Smooth muscle cell (in vitro differentiated cells): Measurements from ENCODE around the gene TUBA3D. TPM values are rescaled to one million over a fixed set of nuclear protein-coding genes. Genes with fewer than 3 reads are reported as not detected.
"Not testable (repeated sequence)": the region's sequence is repeated elsewhere in the genome, so short reads cannot be mapped to it uniquely, and the experiment has no call there.

Experiments used
- DNase-seq: peaks from one replicate; lab custom pipeline; 2025; ENCODE audit not compliant: unreplicated experiment; lab: John Stamatoyannopoulos, UW
- H2AFZ ChIP-seq: fragments of 200-600 bp; sonication (generic); 2 replicates; pipeline ENCODE4 v1.6.0; 2016; ENCODE audit warnings: antibody characterized with exemption, low read depth, mild to moderate bottlenecking
- H3F3A ChIP-seq: fragments of 200-600 bp; sonication (generic); 2 replicates; pipeline ENCODE4 v1.6.0; 2017; ENCODE audit warnings: antibody characterized with exemption, low read depth
- H3K27ac ChIP-seq: fragments of 200-600 bp; sonication (generic); 2 replicates; pipeline ENCODE4 v1.5.1; 2016; ENCODE audit warnings: low read depth, mild to moderate bottlenecking
- H3K27me3 ChIP-seq: fragments of 200-600 bp; sonication (generic); 2 replicates; pipeline ENCODE4 v1.6.1; 2016; ENCODE audit warnings: low read depth, mild to moderate bottlenecking
- H3K36me3 ChIP-seq: fragments of 200-600 bp; sonication (generic); 2 replicates; pipeline ENCODE4 v1.5.1; 2016; ENCODE audit warnings: low read depth
- H3K4me1 ChIP-seq: fragments of 200-600 bp; sonication (generic); 2 replicates; pipeline ENCODE4 v1.5.1; 2016; ENCODE audit warnings: low read depth
- H3K4me2 ChIP-seq: fragments of 200-600 bp; sonication (generic); 2 replicates; pipeline ENCODE4 v1.6.0; 2016; ENCODE audit warnings: mild to moderate bottlenecking
- H3K4me3 ChIP-seq: fragments of 200-600 bp; sonication (generic); 2 replicates; pipeline ENCODE4 v1.5.1; 2016; ENCODE audit warnings: mild to moderate bottlenecking
- H3K79me2 ChIP-seq: fragments of 200-600 bp; sonication (generic); 2 replicates; pipeline ENCODE4 v1.6.0; 2016; ENCODE audit warnings: low read depth, mild to moderate bottlenecking
- H3K9ac ChIP-seq: fragments of 200-600 bp; sonication (generic); 2 replicates; pipeline ENCODE4 v1.6.0; 2016; ENCODE audit warnings: low read depth
- H3K9me3 ChIP-seq: fragments of 200-600 bp; sonication (generic); replicated peaks from 2 replicates; pipeline ENCODE4 v1.5.1; 2016; ENCODE audit warnings: low read depth
- H4K20me1 ChIP-seq: fragments of 200-600 bp; sonication (generic); 2 replicates; pipeline ENCODE4 v1.6.0; 2016; ENCODE audit warnings: low read depth
- WGBS: methylation state at CpG from one replicate; pipeline ENCODE4 v1.1.7; 2016; ENCODE audit warnings: low lambda C conversion rate; 5-methylcytosine and 5-hydroxymethylcytosine counted together
- polyA plus RNA-seq: library from polyadenylated mRNA; unstranded; fragments of >200 nt; fragmentation: Nextera tagmentation; extraction: Ambion mirVana; gene quantifications from 2 replicates; pipeline ENCODE4 v1.2.1, GENCODE V29; 2016
- total RNA-seq: library from RNA; depleted of rRNA; stranded (reverse); fragments of >200 nt; gene quantifications from 2 replicates; pipeline ENCODE4 v1.2.3, GENCODE V29; 2014
- TF ChIP-seq, protein P1 (sequence below): fragments of 200-600 bp; sonication (generic); IDR thresholded peaks from 2 replicates; pipeline ENCODE4 v1.5.1; 2017; ENCODE audit warnings: borderline replicate concordance, mild to moderate bottlenecking, antibody characterized with exemption; ENCODE audit not compliant: insufficient read depth, poor library complexity, severe bottlenecking

The TUBA3D gene
- total and polyA plus RNA-seq, 2 experiments from 2014 or later: 0.14 TPM; not detected in 1

DNA sequence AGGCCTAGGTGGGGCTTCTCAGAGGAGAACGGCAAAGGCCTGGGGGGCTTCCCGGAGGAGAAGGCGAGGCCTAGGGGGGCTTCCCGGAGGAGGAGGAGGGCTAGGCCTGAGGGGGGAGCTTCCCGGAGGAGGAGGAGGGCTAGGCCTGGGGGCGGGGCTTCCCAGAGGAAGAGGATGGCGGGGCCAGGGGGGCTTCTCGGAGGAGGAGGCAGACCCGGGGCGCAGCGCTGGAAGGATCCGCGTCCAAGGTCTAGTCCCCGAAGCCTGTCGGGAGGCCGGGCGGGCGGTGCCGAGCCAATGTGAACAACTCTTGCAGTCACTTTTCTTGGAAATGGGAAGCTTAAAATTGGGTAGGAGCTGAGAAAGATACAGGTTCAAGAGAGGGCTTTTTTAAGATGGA, 30.0 kb upstream of the TUBA3D start:
- no peaks in the 10 kb centered on the region for H3K36me3 ChIP-seq
- DNase-seq: no peak
- TF ChIP-seq, protein P1, sequence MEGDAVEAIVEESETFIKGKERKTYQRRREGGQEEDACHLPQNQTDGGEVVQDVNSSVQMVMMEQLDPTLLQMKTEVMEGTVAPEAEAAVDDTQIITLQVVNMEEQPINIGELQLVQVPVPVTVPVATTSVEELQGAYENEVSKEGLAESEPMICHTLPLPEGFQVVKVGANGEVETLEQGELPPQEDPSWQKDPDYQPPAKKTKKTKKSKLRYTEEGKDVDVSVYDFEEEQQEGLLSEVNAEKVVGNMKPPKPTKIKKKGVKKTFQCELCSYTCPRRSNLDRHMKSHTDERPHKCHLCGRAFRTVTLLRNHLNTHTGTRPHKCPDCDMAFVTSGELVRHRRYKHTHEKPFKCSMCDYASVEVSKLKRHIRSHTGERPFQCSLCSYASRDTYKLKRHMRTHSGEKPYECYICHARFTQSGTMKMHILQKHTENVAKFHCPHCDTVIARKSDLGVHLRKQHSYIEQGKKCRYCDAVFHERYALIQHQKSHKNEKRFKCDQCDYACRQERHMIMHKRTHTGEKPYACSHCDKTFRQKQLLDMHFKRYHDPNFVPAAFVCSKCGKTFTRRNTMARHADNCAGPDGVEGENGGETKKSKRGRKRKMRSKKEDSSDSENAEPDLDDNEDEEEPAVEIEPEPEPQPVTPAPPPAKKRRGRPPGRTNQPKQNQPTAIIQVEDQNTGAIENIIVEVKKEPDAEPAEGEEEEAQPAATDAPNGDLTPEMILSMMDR: no peak
- no peak overlapping the region for H3K27ac ChIP-seq
- H3K4me3 ChIP-seq: no peak overlapping the region
- H3K9ac ChIP-seq: no peak overlapping the region
- H3K9me3 ChIP-seq: no peaks in the 10 kb centered on the region
- no peak overlapping the region for H2AFZ ChIP-seq
- H3F3A ChIP-seq: no peaks in the 10 kb centered on the region
- no peaks in the 10 kb centered on the region for H4K20me1 ChIP-seq
- H3K4me1 ChIP-seq: no peaks in the 10 kb centered on the region
- no peak overlapping the region for H3K4me2 ChIP-seq
- 100% methylated on average over 2 of the region's 19 CpGs for WGBS
- H3K27me3 ChIP-seq: no peaks in the 10 kb centered on the region
- no peaks in the 10 kb centered on the region for H3K79me2 ChIP-seq

DNA sequence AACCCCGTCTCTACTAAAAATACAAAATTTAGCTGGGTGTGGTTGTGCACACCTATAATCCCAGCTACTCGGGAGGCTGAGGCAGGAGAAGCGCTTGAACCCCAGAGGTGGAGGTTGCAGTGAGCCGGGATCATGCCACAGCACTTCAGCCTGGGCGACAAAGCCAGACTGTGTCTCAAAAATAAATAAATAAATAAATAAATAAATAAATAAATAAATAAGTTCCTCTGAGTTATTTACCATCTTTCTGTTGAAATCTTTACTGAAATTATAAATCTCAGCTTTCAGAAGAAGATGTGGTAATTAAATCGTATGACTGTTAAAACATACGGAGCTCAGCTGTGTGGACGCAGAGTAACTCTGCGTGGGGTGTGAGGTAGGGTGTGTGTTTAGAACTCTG, 27.9 kb upstream of the TUBA3D start:
- H3K4me1 ChIP-seq, H3K36me3 ChIP-seq, H4K20me1 ChIP-seq, H3K4me3 ChIP-seq, H3K27me3 ChIP-seq, H3K9ac ChIP-seq, H3K79me2 ChIP-seq, H3K9me3 ChIP-seq, H3K4me2 ChIP-seq, H2AFZ ChIP-seq, H3F3A ChIP-seq, H3K27ac ChIP-seq, DNase-seq: not testable (repeated sequence)
- 96% methylated on average over 9 of the region's 9 CpGs for WGBS

DNA sequence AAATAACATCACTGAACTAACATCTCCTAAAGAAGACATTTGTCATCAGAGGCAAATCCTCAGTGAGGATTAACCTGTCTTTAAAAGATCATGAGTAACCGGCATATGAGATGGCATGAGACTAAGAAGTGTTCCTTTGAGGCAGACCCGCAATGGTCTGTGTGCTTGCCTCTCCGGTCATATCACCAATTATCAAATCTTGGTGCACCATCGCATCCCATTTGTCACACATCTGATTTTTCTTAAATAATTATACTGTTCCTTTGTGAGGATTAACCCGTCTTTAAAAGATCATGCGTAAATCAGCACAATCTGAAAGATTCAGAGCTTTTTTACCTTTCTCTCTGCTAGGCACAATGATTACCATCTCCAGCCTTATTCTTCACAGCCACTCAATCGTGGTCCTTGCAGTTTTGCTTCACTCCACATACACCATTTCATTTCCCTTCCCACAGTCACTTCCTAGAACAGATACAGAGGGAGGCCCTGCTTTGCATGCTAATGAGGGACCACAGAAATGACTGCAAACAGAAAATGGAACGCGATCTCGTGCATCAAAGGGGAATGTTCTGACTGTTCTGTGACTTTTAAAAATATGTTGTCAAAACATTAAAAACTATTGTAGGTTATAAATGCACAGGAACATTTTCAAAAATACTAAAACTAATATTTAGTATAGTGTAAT, 24.5 kb upstream of the TUBA3D start:
- not testable (repeated sequence) for H3K9ac ChIP-seq, H3K79me2 ChIP-seq
- 74% methylated on average over 10 of the region's 10 CpGs for WGBS

DNA sequence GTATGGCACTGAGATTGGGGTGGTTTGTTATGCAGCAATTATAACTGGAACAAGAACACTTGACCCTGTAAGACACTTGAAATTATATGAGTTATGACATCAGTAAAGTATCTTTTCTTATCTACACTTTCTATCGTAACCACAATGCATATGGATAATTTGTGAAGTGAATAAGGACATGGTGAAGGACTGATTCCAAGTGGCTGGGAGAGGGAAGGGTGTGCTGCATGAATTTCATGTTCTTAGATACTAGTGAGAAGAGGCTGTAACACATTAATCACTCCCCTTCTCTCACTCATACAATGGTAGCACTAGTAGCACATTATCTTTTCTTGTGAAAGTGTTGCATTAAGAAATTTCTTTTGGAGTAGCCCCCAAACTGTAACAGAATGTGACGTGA, 21.0 kb upstream of the TUBA3D start:
- 93% methylated on average over 1 of the region's 2 CpGs for WGBS
- H4K20me1 ChIP-seq, H3K9me3 ChIP-seq, H3K36me3 ChIP-seq, DNase-seq, H3K79me2 ChIP-seq, H3K4me1 ChIP-seq, H3K9ac ChIP-seq, H3K4me2 ChIP-seq, H3K27ac ChIP-seq, H2AFZ ChIP-seq, H3K27me3 ChIP-seq, H3K4me3 ChIP-seq, H3F3A ChIP-seq: not testable (repeated sequence)

More for the DNA sequence above, 24.5 kb upstream of the TUBA3D start:
- H4K20me1 ChIP-seq, H3K4me1 ChIP-seq, H3K9me3 ChIP-seq, H3K4me3 ChIP-seq, H2AFZ ChIP-seq, H3K27me3 ChIP-seq, H3F3A ChIP-seq, H3K36me3 ChIP-seq, H3K4me2 ChIP-seq, H3K27ac ChIP-seq, DNase-seq: not testable (repeated sequence)

DNA sequence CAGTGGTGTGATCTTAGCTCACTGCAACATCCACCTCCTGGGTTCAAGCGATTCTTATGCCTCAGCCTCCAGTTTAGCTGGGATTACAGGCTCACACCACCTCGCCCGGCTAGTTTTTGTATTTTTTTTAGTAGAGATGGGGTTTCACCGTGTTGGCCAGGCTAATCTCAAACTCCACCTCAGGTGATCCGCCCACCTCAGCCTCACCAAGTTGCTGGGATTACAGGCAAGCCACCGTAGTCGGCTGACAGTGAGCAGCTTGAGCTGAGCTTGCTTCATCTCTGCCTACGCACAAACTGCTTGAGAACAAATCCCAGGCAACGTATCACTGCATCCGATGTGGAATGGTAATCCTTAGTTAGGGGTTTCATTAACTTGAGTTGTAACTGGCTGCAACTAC, 8.2 kb upstream of the TUBA3D start:
- WGBS: 74% methylated on average over 10 of the region's 10 CpGs
- not testable (repeated sequence) for H3K36me3 ChIP-seq

DNA sequence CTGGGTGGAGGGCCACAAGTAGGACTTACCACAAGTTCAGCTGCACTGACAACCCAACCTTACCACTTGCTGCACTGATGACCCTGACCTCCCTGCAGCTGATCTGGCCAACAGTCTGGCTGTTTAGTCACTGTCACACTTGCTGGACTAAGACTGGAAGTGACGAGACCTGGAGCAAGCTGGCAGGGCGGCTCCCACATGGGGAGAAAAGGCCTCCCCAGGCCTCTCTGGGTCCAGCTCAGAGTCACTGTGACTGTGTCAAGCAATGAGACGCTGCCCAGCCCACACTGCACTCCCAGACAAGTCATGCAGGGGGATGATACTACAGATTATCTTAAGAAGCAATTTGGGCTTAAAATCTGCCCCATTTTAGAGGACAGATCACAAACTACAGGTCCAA, 5.0 kb upstream of the TUBA3D start:
- not testable (repeated sequence) for H3K4me3 ChIP-seq, H4K20me1 ChIP-seq, H3K27me3 ChIP-seq, H3K79me2 ChIP-seq, H3K36me3 ChIP-seq, DNase-seq, H3K27ac ChIP-seq, H3K4me2 ChIP-seq, H3K9me3 ChIP-seq, H3K9ac ChIP-seq, H3K4me1 ChIP-seq, H2AFZ ChIP-seq, H3F3A ChIP-seq
- WGBS: 69% methylated on average over 3 of the region's 3 CpGs

More for the DNA sequence above, 8.2 kb upstream of the TUBA3D start:
- H3K4me2 ChIP-seq, H3K27me3 ChIP-seq, H3F3A ChIP-seq, H3K79me2 ChIP-seq, H3K4me3 ChIP-seq, DNase-seq, H3K27ac ChIP-seq, H4K20me1 ChIP-seq, H3K9ac ChIP-seq, H3K4me1 ChIP-seq, H3K9me3 ChIP-seq, H2AFZ ChIP-seq: not testable (repeated sequence)

DNA sequence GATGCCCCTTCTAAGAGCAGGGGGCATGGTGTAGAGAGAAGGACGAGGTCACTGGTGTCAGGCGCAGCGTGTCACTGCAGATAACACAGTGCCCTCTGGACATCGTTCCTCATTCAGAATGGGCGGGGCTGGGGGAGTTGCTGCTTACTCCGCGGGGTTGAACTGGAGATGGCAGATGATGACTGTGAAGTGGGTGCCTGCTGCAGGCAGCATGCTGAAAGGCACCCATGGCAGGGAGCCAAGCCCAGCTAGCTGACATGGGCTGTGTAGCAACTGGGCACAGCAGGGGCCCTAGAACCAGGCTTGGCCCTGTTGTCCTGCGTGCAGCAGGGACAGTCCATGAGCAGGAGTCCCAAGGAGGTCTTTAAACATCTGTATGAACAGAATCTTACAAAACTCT, 4.3 kb upstream of the TUBA3D start:
- H4K20me1 ChIP-seq, H3K27ac ChIP-seq, H3K9ac ChIP-seq, H2AFZ ChIP-seq, H3K4me3 ChIP-seq, H3K4me2 ChIP-seq, H3K9me3 ChIP-seq, H3F3A ChIP-seq, H3K36me3 ChIP-seq, H3K79me2 ChIP-seq, H3K4me1 ChIP-seq, DNase-seq, H3K27me3 ChIP-seq: not testable (repeated sequence)
- WGBS: 64% methylated on average over 8 of the region's 8 CpGs

DNA sequence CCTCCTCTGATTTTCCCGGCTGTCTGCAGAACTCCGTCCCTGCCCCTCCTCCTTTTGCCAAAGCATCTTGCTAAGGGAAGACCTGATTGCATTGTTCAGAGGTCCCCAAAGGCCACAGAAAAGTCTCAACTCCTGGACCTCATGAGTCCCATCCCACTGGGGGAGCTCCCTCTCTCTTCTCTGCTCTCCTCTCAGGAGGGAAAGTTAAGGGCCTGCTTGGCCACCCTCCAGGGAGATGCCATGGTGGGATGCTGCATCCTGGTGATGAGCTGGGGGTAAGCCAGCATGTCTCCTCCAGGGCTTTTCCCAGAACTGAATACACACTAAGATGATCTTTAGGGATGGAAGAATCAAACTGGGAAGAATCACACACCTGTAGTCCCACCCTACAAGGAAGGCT, 2.7 kb upstream of the TUBA3D start:
- not testable (repeated sequence) for H3K9me3 ChIP-seq, H4K20me1 ChIP-seq, H3K27ac ChIP-seq, H3K4me3 ChIP-seq, H3K9ac ChIP-seq, H2AFZ ChIP-seq, H3F3A ChIP-seq, H3K79me2 ChIP-seq, DNase-seq, H3K36me3 ChIP-seq, H3K27me3 ChIP-seq, H3K4me1 ChIP-seq, H3K4me2 ChIP-seq
- WGBS: 92% methylated on average over 2 of the region's 2 CpGs
